Activated CD8-positive, alpha-beta memory T cell treated with anti-CD3 and anti-CD28 coated beads, Interleukin-2, amount 10 ng/mL, durations not matched to agents 7 days and 5 days (primary cell): Measurements from ENCODE around the gene TNS1. TPM values are rescaled to one million over a fixed set of nuclear protein-coding genes. Genes with fewer than 3 reads are reported as not detected.

Experiments
- ATAC-seq: fragments of 150-1000 bp; cut with Tn5 transposase; one replicate; pipeline ENCODE4 v1.10.0; 2021; ENCODE audit warnings: moderate library complexity
- CTCF ChIA-PET: fragments of 350-600 bp; sonication (Branson Sonifier 250); formaldehyde crosslinking; loops from one replicate; lab custom pipeline; 2021; ENCODE audit warnings: antibody characterized with exemption; lab: Charles Lee
- DNase-seq: peaks from one replicate; pipeline ENCODE4 v3.0.0-alpha.2; 2020
- H3K27ac Mint-ChIP-seq: one replicate; pipeline ENCODE4 v1.8.0; 2021; ENCODE audit warnings: mild to moderate bottlenecking, mixed read lengths
- H3K27me3 Mint-ChIP-seq: one replicate; pipeline ENCODE4 v1.8.0; 2021; ENCODE audit warnings: mixed read lengths
- H3K36me3 Mint-ChIP-seq: one replicate; pipeline ENCODE4 v1.8.0; 2021; ENCODE audit warnings: mild to moderate bottlenecking, mixed read lengths
- H3K4me1 Mint-ChIP-seq: one replicate; pipeline ENCODE4 v1.8.0; 2021; ENCODE audit warnings: mixed read lengths
- H3K4me3 Mint-ChIP-seq: one replicate; pipeline ENCODE4 v1.8.0; 2021; ENCODE audit warnings: mild to moderate bottlenecking, moderate library complexity, mixed read lengths
- H3K9me3 Mint-ChIP-seq: one replicate; pipeline ENCODE4 v1.8.0; 2022; ENCODE audit warnings: low read depth, mixed read lengths
- total RNA-seq, 2 experiments: library from RNA; stranded (reverse); gene quantifications; one replicate each; pipeline ENCODE4 v1.2.3, GENCODE V29; 2021

Gene TNS1
- total RNA-seq, 2 experiments from 2014 or later, result 1.4 to 4.4 TPM

- CTCF ChIA-PET, result no interaction called here
- DNase-seq (no peak), ATAC-seq (no peak)
- Mint-ChIP-seq H3K27me3 (peaks cover 4% of the 10 kb centered on the region), H3K27ac (no peak overlapping the region), H3K9me3 (no peaks in the 10 kb centered on the region), H3K4me3 (no peak overlapping the region), H3K4me1 (no peaks in the 10 kb centered on the region), H3K36me3 (no peaks in the 10 kb centered on the region)
Measured at GRCh38 chr2:217958206-217958883, 44.5 kb downstream of the TNS1 start.

GRCh38 chr2:217956586-217957457, 46.0 kb downstream of the TNS1 start:
- Mint-ChIP-seq H3K4me1 (no peaks in the 10 kb centered on the region), H3K27ac (no peak overlapping the region), H3K36me3 (no peaks in the 10 kb centered on the region), H3K4me3 (no peak overlapping the region), H3K27me3 (peaks cover 3% of the 10 kb centered on the region), H3K9me3 (no peaks in the 10 kb centered on the region)
- DNase-seq (no peak), ATAC-seq (no peak)
- CTCF ChIA-PET, result no interaction called here

- Mint-ChIP-seq H3K27me3 (no peaks in the 10 kb centered on the region), H3K36me3 (no peaks in the 10 kb centered on the region), H3K27ac (no peak overlapping the region), H3K4me3 (no peak overlapping the region), H3K9me3 (no peaks in the 10 kb centered on the region), H3K4me1 (no peaks in the 10 kb centered on the region)
- CTCF ChIA-PET, result no interaction called here
- no peak for DNase-seq
- no peak for ATAC-seq
Measured at GRCh38 chr2:217955881-217956493, 46.8 kb downstream of the TNS1 start.

- no peaks in the 10 kb centered on the region for H3K4me1 Mint-ChIP-seq
- DNase-seq (no peak), ATAC-seq (no peak)
- no peaks in the 10 kb centered on the region for H3K36me3 Mint-ChIP-seq
- no peaks in the 10 kb centered on the region for H3K9me3 Mint-ChIP-seq
- H3K27ac Mint-ChIP-seq, result peak overlapping the region; percentile 14
- H3K27me3 Mint-ChIP-seq, result no peaks in the 10 kb centered on the region
- no peak overlapping the region for H3K4me3 Mint-ChIP-seq
- CTCF ChIA-PET, result no interaction called here
Measured at GRCh38 chr2:217954971-217955740, 47.6 kb downstream of the TNS1 start.

- DNase-seq (no peak), ATAC-seq (no peak)
- Mint-ChIP-seq H3K4me3 (no peak overlapping the region), H3K27me3 (peaks cover 3% of the 10 kb centered on the region), H3K36me3 (no peaks in the 10 kb centered on the region), H3K27ac (no peak overlapping the region), H3K4me1 (no peaks in the 10 kb centered on the region), H3K9me3 (no peaks in the 10 kb centered on the region)
- CTCF ChIA-PET, result no interaction called here
Measured at GRCh38 chr2:217954469-217954868, 48.3 kb downstream of the TNS1 start.

- Mint-ChIP-seq H3K4me3 (no peak overlapping the region), H3K27ac (no peak overlapping the region), H3K36me3 (no peaks in the 10 kb centered on the region), H3K9me3 (no peaks in the 10 kb centered on the region), H3K4me1 (no peaks in the 10 kb centered on the region), H3K27me3 (peaks cover 3% of the 10 kb centered on the region)
- ATAC-seq (no peak), DNase-seq (no peak)
- CTCF ChIA-PET, result no interaction called here
Measured at GRCh38 chr2:217954051-217954450, 48.7 kb downstream of the TNS1 start.

- Mint-ChIP-seq H3K9me3 (no peaks in the 10 kb centered on the region), H3K4me3 (no peak overlapping the region), H3K27me3 (peaks cover 3% of the 10 kb centered on the region), H3K27ac (no peak overlapping the region), H3K4me1 (no peaks in the 10 kb centered on the region), H3K36me3 (no peaks in the 10 kb centered on the region)
- no peak for DNase-seq
- CTCF ChIA-PET, result no interaction called here
- no peak for ATAC-seq
Measured at GRCh38 chr2:217953531-217953932, 49.3 kb downstream of the TNS1 start.

GRCh38 chr2:217953011-217953481, 49.7 kb downstream of the TNS1 start:
- ATAC-seq, result no peak
- no peak overlapping the region for H3K4me3 Mint-ChIP-seq
- no peak for DNase-seq
- CTCF ChIA-PET, result no interaction called here
- no peak overlapping the region for H3K27ac Mint-ChIP-seq
- peaks cover 3% of the 10 kb centered on the region for H3K27me3 Mint-ChIP-seq
- no peaks in the 10 kb centered on the region for H3K4me1 Mint-ChIP-seq
- no peaks in the 10 kb centered on the region for H3K9me3 Mint-ChIP-seq
- H3K36me3 Mint-ChIP-seq, result no peaks in the 10 kb centered on the region

GRCh38 chr2:217952409-217952808, 50.4 kb downstream of the TNS1 start:
- CTCF ChIA-PET, result no interaction called here
- no peak overlapping the region for H3K4me3 Mint-ChIP-seq
- no peaks in the 10 kb centered on the region for H3K9me3 Mint-ChIP-seq
- no peaks in the 10 kb centered on the region for H3K36me3 Mint-ChIP-seq
- H3K27ac Mint-ChIP-seq, result no peak overlapping the region
- DNase-seq (no peak), ATAC-seq (no peak)
- H3K4me1 Mint-ChIP-seq, result peaks cover under 1% of the 10 kb centered on the region
- peaks cover 4% of the 10 kb centered on the region for H3K27me3 Mint-ChIP-seq

GRCh38 chr2:217951521-217952247, 51.1 kb downstream of the TNS1 start:
- H3K36me3 Mint-ChIP-seq, result no peaks in the 10 kb centered on the region
- no peaks in the 10 kb centered on the region for H3K9me3 Mint-ChIP-seq
- CTCF ChIA-PET, result no interaction called here
- no peak for DNase-seq
- H3K4me3 Mint-ChIP-seq, result no peak overlapping the region
- no peak overlapping the region for H3K27ac Mint-ChIP-seq
- H3K4me1 Mint-ChIP-seq, result peaks cover 5% of the 10 kb centered on the region
- no peak for ATAC-seq
- H3K27me3 Mint-ChIP-seq, result peaks cover 7% of the 10 kb centered on the region

- DNase-seq (no peak), ATAC-seq (no peak)
- no peak overlapping the region for H3K4me3 Mint-ChIP-seq
- H3K27ac Mint-ChIP-seq, result no peak overlapping the region
- H3K4me1 Mint-ChIP-seq, result peaks cover 11% of the 10 kb centered on the region
- no peaks in the 10 kb centered on the region for H3K9me3 Mint-ChIP-seq
- no peaks in the 10 kb centered on the region for H3K36me3 Mint-ChIP-seq
- H3K27me3 Mint-ChIP-seq, result peaks cover 9% of the 10 kb centered on the region
- CTCF ChIA-PET, result no interaction called here
Measured at GRCh38 chr2:217951091-217951490, 51.7 kb downstream of the TNS1 start.

- Mint-ChIP-seq H3K4me1 (peaks cover 12% of the 10 kb centered on the region), H3K4me3 (no peak overlapping the region), H3K27ac (no peak overlapping the region), H3K27me3 (peaks cover 13% of the 10 kb centered on the region), H3K36me3 (no peaks in the 10 kb centered on the region), H3K9me3 (no peaks in the 10 kb centered on the region)
- DNase-seq (no peak), ATAC-seq (no peak)
- CTCF ChIA-PET, result no interaction called here
Measured at GRCh38 chr2:217950401-217950871, 52.4 kb downstream of the TNS1 start.
